Brain microvascular endothelial cell (primary cell): ENCODE measurements around the gene NAA38.

Source experiments
- DNase-seq: peaks from one replicate; pipeline ENCODE4 v3.0.0-alpha.2; 2020
- H3K27ac ChIP-seq: fragments of 250-450 bp; sonication (Bioruptor Pico); 2 replicates; pipeline ENCODE4 v1.5.1; 2020; ENCODE audit warnings: mild to moderate bottlenecking, moderate library complexity
- H3K27me3 ChIP-seq: fragments of 250-450 bp; sonication (Bioruptor Pico); replicated peaks from 2 replicates; pipeline ENCODE4 v1.5.1; 2020; ENCODE audit warnings: mild to moderate bottlenecking
- H3K36me3 ChIP-seq: fragments of 250-450 bp; sonication (Bioruptor Pico); replicated peaks from 2 replicates; pipeline ENCODE4 v1.5.1; 2020; ENCODE audit warnings: mild to moderate bottlenecking
- H3K4me3 ChIP-seq: 2 replicates; pipeline ENCODE4 v1.5.1; 2011; ENCODE audit warnings: low read depth, mild to moderate bottlenecking, control low read depth, low read length, moderate library complexity
- in situ Hi-C: cut with HindIII; loops from 2 replicates; pipeline ENCODE4 v1.10.0; 2017; ENCODE audit warnings: low sequenced_read_pairs, low pct_ligation_motif_present
- TF ChIP-seq, protein P1 (sequence below): IDR thresholded peaks from 2 replicates; pipeline ENCODE4 v1.5.1; 2011; ENCODE audit warnings: low read depth, mild to moderate bottlenecking, moderate library complexity, low read length, control low read depth, inconsistent platforms; ENCODE audit errors: missing control alignments

Gene NAA38

DNA sequence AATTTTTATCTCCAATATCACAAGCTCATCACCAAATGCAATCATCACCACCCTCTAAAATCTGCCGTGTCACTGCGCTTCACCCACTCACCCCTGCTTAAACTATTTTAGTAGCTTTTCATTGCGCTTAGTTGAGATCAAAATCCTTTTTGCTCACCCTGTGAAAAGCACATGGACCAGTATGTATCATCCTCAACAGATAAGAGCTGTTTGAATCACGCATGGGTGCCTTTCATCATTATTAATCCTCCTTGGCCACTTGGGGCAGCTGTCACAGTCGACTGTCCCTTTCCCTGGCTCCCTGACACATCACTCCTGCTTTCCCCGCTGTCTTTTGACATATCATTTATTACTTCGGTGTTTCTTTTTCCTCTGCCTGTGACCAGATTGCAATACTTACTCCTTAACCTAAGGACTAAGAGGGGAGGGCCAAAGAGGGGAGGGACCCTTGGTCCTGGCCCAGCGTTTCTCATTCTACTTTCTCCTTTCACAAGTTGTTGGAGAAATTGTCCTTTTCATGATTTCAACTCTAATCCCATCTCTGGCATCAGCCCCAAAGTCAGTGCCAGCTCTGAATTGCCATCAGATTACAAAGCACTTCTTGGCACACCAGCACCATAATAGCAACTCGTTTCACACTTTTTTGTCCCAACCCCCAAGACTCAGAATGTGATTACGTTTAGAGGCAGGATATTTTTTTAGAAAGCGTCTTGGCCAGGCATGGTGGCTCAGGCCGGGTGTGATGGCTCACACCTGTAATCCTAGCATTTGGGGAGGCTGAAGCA, 32.0 kb downstream of the NAA38 start:
- H3K36me3 ChIP-seq: no peaks in the 10 kb centered on the region
- H3K27ac ChIP-seq: no peak overlapping the region
- H3K27me3 ChIP-seq: no peaks in the 10 kb centered on the region
- H3K4me3 ChIP-seq: no peak overlapping the region
- in situ Hi-C loops: no loop called here
- TF ChIP-seq, protein P1, sequence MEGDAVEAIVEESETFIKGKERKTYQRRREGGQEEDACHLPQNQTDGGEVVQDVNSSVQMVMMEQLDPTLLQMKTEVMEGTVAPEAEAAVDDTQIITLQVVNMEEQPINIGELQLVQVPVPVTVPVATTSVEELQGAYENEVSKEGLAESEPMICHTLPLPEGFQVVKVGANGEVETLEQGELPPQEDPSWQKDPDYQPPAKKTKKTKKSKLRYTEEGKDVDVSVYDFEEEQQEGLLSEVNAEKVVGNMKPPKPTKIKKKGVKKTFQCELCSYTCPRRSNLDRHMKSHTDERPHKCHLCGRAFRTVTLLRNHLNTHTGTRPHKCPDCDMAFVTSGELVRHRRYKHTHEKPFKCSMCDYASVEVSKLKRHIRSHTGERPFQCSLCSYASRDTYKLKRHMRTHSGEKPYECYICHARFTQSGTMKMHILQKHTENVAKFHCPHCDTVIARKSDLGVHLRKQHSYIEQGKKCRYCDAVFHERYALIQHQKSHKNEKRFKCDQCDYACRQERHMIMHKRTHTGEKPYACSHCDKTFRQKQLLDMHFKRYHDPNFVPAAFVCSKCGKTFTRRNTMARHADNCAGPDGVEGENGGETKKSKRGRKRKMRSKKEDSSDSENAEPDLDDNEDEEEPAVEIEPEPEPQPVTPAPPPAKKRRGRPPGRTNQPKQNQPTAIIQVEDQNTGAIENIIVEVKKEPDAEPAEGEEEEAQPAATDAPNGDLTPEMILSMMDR: peak; percentile 39
- no peak for DNase-seq

DNA sequence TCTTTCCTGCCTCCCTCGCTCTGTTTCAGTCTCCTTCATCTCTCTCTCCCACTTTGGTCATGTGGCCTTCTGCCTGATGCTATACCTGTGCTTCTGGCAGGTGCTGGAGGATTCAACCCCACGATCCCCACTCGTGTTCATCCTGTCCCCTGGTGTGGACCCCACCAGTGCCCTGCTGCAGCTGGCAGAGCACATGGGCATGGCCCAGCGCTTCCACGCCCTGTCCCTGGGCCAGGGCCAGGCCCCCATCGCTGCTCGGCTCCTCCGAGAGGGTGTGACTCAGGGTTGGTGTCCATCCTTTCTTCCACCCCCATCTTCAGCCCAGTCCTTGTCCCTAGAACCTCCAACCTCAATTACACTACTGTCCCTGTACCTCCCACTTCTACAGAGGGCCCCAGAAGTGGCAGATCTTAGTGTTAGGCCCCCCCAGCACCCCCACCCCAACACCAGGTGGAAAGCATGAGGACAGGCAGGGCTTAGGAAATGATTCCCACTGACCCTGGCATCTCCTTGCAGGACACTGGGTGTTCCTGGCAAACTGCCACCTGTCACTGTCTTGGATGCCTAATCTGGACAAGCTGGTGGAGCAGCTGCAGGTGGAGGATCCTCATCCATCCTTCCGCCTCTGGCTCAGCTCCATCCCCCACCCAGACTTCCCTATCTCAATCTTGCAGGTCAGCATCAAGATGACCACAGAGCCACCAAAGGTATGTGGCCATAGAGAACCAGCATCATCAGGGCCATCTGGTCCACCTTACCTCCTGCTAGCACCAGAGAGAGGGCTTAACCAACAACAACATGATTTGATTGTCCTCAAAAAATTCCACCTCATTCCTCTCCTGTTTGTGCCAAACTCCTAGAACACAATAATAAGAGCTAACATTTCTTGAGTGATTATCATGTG, 33.1 kb downstream of the NAA38 start:
- in situ Hi-C loops: no loop called here
- Histone ChIP-seq H3K27me3 (no peaks in the 10 kb centered on the region), H3K36me3 (no peaks in the 10 kb centered on the region), H3K27ac (no peak overlapping the region), H3K4me3 (no peak overlapping the region)
- TF ChIP-seq, protein P1: no peak
- no peak for DNase-seq

- no peaks in the 10 kb centered on the region for H3K36me3 ChIP-seq
- DNase-seq: no peak
- in situ Hi-C loops: no loop called here
- TF ChIP-seq, protein P1: no peak
- no peak overlapping the region for H3K27ac ChIP-seq
- no peak overlapping the region for H3K4me3 ChIP-seq
- H3K27me3 ChIP-seq: no peaks in the 10 kb centered on the region
Observed at GRCh38 chr17:7823581-7824001, 33.8 kb downstream of the NAA38 start.

DNA sequence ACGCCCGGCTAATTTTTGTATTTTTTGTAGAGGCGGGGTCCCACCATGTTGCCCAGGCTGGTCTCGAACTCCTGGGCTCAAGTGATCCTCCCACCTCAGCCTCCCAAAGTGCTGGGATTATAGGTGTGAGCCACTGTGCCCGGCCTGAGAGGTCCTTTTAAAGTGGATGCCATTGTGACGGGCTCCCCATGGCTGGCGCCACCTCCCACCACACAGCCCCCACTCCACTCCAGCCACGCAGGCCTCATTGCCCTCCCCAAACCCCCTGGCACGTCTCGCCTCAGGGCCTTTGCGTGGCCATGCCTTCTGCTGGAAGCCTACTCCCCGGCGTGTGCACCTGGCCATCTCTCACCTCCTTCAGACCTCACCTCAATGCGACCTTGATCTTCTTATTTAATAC, 35.2 kb downstream of the NAA38 start:
- in situ Hi-C loops: no loop called here
- TF ChIP-seq, protein P1: no peak

GRCh38 chr17:7820231-7820630, 37.1 kb downstream of the NAA38 start:
- Histone ChIP-seq H3K36me3 (no peaks in the 10 kb centered on the region), H3K27ac (no peak overlapping the region), H3K27me3 (no peaks in the 10 kb centered on the region), H3K4me3 (no peak overlapping the region)
- in situ Hi-C loops: no loop called here
- TF ChIP-seq, protein P1: no peak
- DNase-seq: no peak

More for the DNA sequence above, 35.2 kb downstream of the NAA38 start:
- Histone ChIP-seq H3K36me3 (no peaks in the 10 kb centered on the region), H3K27me3 (no peaks in the 10 kb centered on the region), H3K4me3 (no peak overlapping the region), H3K27ac (no peak overlapping the region)
- no peak for DNase-seq
